CD4-positive, alpha-beta T cell treated with Interleukin-15 for 4 hours (primary cell): ENCODE measurements around the gene S100A7A.
"Not testable (repeated sequence)": the region's sequence is repeated elsewhere in the genome, so short reads cannot be mapped to it uniquely, and the experiment has no call there.

Source experiments
- DNase-seq: peaks from one replicate; pipeline ENCODE4 v3.0.0-alpha.2; 2020; ENCODE audit warnings: low spot score

S100A7A gene

DNA sequence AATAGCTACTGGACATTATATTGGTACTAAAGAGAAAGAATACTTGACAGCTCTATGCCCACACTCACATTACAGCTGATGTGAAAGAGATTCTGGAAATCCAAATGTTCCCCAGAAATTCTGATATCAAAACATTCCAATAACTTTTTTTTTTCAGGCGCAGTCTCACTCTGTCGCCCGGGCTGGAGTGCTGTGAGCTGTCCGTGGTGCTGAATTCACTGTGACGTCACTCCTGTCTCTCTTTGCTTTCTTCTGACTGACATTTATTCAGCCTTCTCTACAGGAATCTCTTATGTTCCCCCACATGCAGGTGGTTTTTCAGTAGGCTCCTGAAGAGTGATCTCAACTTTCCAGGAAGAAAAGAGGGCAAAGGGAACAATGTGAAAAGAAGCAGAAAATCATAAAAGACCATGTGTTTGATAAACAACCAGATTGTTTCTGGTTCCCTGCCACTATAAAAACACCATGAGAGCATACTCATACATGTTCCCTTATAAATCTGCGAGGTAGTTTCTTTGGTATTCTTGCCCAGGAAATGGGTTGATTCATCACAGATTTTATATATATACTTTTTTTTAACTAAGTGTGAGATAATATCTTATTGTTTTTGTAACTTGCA, 6.2 kb downstream of the S100A7A start:
- peak; percentile 46 for DNase-seq

DNA sequence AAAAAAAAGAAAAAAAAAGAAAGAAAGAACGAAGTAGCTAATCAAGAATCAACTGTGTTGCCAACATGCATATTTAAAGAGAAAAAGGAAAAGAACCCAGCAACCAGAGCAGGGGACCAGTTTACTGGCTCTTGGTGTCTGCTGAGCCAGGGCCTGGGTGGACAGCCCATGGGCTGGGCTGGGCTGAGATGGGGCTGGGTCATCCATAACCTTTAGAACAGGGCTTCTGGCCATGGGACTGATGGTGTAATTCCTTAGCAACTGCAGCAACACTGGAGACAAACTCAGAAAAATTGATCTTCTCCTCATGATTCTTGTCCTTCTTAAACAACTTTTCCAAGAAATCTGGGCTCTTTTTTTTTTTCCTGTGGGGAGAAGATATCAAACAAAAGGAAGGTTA, 10.5 kb downstream of the S100A7A start:
- no peak for DNase-seq

DNA sequence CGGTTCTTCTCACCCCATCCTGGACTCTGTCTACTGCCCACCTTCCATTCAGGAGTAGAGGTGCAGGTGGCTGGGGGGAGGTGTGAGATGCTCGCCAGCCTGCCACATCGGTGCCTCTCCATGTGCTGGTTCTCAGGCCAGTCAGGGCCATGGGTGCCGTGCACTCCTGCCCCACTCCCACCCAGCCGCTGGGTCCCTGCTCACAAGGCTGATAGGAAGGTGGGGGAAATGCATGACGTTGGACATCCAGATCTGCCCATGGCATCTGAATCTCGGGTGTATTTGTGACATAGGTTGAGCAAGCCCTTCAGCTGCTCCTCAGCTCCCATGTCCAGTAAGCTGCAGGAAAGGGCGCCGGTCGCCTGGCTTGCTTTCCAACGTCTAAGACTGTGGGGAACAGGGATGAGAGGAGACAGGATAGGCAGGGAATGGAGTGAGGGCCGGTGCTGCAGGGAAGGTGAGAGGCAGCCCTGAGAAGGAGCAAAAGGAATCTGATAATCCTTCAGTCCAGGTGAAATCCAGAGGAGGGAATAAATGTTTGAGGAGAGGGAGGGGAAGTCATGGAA, 11.8 kb downstream of the S100A7A start:
- DNase-seq: no peak

DNA sequence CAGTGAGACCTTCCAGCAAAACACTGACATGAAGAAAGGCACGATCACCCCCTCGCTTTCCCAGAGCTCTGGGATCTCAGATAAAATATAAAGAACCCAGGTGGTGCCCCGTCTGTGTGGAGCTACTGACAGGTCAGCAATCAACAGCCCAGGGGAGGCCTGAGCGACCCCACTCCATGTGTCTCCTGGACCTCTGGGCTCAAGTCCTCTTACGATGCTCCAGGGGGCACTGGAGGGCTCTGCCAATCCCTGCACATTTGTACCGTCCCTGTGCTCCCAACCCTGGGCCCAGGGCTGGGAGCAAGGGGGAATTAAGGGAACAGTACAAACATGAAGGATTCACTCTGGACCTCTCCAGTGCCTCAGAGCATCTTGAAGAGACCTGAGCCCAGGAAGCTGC, 12.5 kb downstream of the S100A7A start:
- no peak for DNase-seq

DNA sequence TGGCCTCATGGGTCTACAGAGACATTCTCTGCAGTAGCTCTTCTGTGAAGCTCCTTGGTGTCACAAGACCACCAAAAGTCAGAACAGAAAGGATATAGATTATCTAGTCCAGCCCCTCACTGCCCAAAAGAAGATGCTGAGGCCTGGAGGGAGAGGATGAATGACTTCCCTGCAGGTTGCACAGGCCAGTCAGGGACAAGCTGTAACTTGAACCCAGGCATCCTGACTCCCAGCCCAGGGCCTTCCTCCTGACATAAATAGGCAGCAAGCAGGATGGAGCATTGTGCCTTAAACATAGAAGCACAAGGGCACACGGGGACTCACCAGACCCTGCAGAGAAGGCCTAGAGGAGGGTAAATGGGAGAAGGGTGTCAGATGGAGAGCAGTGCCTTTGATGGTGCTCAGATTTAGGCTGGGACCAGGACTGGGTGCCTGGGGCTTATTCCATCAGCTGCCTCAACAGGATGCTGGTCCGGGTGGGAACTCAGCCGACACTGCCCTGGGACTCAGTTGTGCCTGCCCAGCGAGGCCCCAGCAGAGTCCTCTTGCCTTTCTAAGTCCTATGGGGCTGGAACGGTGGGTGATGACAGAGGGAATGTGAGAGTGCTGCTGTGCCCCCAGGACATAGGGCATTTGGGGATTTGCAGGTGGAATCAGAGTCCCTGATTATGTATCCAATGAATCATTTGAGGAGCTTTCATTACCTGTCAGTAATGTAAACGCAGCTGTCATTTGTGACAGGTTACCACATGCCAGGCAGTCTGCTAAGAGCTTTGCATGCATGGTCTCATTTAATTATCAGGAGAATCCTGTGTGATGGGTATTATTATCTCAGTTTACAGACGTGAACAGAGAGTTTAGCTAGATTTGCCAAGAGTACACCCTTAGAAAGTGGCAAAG, 13.2 kb downstream of the S100A7A start:
- DNase-seq: no peak

DNA sequence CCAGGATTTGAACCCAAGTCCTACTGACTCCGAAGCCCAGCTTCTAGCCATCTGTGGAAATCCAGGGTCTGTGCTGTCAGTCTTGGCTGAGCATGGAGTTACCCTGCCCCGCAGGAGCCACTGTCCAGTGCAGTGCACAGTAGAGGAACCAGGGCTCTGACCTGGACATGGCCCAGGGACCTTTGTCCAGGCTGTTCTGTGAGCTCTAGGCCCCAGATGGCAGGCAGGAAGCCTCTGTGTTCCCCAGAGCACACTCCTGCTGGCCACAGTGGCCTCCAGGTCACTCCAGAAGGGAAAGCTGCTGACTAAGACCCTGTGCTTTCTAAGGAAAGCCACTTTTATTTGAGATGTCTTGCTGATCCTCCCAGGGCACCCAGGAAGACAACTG, 13.8 kb downstream of the S100A7A start:
- no peak for DNase-seq

DNA sequence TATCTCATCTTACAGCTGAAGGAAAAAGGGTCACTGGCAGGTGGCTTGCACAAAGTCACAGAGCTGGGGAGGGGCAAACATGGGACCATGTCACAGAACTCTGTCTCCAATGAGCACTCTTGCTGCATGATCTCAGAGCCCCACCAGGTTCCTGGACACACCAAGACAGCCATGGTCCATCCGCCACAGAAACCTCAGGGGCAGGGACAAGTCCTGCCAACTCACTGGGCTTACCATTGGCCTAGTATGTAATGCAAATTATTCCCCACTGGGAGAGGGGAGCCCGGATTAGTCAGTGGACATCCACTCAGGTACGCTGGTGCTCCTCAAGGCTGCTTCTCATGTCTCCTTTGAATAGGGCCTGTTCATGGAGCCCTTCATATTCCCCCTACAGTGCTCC, 14.2 kb downstream of the S100A7A start:
- no peak for DNase-seq

DNA sequence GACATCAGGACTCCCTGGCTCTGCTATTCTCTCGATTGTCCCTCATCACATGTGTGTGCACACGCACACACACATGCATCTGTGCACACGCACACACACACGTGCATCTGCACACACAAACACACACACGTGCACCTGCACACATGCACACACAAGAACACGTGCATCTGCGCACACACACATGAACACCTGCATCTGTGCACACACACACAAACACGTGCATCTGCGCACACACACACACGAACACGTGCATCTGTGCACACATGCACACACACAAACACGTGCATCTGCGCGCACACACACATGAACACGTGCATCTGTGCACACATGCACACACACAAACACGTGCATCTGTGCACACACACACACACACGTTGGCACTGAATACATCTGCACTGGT, 14.7 kb downstream of the S100A7A start:
- DNase-seq: no peak

DNA sequence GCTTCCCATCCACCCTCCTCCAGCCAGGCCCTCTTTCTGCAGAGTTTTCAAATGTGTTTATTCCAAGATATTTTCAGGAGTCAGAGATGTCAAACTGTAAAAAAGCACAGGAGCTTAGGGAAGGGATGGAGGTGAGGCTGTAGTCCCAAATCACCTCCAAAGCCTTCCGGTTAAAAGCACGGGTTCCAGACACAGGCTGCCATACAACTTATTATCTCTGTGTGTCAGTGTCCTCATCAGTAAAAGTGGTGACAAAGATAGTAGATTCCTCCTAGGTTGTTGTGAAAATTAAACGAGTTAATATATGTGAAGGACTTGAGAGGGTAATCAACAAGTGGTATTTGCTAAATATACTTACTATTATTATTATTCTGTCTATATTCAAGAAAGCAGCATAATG, 15.1 kb downstream of the S100A7A start:
- DNase-seq: no peak

DNA sequence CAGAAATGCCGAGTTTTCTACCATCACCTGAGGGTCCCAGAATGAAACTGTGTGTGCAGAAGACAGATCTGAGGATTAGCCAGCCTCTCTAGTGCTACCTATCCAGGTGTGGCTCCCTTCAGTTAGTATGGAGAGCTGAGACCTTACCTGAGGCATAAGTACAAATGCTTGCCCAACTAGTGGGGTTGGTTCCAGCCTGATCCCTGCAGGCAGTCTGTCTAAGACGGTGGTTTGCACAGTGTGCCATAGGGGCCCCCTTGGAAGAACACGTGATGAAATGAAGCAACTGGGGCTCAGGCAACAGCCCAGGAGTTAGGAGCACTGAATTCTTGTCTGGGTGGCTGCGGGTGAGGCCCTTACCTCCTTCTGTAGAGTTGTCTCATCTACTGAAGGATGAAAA, 15.6 kb downstream of the S100A7A start:
- no peak for DNase-seq

DNA sequence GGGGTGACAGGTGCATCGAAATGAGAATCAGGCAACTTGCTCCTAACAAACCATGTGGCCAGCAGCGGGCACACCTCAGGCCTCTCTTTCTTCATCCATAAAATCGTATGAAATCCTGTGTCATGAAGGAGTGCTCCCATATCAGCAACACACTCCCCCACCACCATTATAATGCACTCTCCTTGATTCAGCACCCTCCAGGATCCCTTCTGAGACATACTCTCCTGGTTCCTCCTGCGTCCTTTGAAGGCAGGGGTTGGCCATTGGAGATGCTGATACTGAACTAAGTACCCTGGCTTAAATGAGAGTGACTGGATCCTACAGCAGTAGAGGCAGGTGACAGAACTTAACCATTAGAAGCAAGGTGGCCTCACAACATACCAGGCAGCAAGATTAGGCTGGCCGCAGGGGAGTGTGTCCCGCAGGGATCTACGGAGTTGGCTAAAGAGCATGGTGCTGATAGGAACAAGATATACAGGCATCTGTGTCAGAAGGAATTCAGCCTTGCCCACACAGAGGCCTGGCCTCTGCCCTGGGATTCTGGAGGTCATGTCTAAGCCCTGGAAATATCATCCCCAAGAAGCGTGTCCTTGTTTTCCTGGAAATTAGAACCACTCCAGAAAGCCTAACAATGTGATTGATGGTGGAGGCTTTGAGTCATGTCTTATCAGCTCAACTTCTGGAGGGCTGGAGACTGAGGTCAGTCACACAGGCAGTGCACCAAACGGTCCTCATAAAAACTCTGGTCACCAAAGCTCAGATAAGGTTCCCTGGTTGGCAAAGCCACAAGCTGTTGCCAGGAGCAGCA, 16.8 kb downstream of the S100A7A start:
- no peak for DNase-seq

DNA sequence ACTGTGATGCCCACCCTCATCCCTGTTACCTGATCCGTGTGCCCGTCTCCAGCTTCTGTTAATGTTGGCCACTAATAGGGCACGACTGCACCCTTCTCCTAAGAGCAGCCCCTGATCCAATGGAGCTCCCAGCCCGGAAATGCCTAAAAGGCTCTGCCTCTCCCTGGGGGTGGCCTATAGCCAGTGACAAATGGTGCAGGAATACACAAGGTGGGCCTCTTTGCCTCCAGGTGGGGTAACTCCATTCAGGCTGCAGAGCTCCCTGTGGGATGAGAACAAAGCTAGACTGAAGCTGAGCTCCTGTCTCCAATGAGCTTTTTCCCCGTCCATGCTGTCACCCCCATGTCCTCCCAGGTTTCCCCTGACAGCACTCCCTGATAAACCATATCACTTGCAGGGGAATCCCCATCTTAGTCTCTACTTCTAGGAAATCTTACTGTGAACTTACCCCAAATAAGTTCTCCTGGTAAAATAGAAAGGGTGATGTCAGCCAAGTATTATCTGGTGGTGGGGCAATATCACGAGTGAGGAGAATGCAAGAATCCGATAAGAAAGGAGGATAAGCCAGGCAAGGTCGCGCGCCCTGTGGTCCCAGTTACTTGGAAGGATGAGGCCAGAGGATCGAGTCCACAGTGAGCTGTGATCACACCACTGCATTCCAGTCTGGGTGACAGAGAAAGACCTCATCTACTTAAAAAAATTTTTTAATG, 18.6 kb downstream of the S100A7A start:
- DNase-seq: no peak

DNA sequence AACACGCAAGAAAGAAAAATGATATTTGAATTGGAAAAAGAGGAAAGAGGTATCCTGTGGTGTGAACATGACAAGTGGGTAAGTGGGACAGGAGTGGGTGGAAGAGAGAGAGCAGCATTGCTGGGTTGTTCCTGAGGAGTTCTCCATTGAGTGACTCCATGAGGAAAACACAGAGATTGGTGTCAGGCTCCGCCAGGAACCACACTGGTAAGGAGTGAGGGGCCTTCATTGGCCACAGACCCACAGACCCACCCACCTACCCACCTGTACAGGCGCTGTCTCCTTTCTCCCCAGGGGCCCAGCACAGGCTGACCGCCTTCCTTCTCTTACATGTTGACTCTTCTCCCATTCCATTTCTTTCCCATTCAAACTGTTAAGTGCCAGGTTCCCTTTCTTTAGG, 20.9 kb downstream of the S100A7A start:
- DNase-seq: no peak

DNA sequence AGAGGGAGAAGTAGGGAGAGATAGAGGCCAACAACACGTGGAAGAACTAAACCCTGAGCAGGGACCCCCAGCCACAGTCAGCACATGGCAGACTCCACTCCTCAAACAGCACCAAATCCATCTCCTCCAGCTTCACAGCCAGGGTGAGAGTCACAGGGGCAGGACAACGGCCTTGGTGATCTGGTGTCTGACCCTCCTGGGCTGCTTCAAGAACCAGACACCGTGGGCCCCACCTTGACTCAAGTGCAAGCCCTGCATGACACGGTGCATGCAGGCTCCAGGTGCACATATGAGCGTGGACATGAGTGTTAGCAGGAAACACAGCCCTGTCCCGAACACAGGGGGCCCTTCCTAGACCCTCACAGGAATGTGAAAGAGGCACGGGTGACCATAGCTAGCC, 22.3 kb downstream of the S100A7A start:
- DNase-seq: no peak

DNA sequence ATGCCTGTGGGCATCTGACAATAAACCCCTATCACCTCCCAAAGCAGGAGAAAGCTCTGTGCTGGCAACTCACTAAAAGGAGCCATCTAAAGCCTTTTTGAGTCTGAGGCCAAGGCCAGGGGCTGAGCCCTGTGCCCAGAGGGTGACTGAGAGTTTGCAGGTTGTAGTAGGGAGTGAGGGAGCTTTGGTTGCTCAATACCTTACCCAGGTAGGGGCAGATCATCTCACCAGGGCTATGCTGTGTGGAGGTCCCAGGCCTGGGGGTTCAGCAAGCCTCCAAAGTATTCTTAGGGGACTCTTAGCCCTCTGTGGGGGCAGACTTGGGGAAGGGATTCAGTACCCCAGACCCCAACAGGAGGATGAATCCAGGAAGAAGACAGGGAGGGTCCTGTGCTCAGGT, 23.0 kb downstream of the S100A7A start:
- DNase-seq: no peak

DNA sequence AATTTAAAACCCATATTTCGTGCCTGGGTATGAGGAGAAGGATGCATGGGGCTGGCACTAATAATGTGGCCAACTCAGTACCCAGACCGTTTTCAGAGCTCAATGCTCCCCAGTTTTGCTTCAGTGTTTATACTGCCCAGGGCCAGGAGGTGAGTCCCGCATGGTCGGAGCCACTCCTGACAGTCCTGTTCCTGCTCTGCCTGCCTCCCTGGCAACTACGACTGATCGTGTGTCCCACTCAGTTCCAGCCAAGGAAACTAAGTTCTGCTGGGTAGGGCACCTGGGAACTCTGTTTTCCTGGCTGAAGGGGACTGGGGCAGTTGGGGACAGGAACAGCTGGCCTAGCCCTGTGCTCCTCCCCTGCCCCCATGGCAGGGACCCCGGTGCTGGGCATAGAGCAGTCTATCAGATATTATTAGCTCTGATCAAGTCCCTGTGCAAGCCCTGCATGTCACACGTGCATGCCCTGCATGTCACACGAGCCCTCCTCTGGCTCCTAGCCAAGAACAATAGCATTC, 25.0 kb downstream of the S100A7A start:
- no peak for DNase-seq

DNA sequence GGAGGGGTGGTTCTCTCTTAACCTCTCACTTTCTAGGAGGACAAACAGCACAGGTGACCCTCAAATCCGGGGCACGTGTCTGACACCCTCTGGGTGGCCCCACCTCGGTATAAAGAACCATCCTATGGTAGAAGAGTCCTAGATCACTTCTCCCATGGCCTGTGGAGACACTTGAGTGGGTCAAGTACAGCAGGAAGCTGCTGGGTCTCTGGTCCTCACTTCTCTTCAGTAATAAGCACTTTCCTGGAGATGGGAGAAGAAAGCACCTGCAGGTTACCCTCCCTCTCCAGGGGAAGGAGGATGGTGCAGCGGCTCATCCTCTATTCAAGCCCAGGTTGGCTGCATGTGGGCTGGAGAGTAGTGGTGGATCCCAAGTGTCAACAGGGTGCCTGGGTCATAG, 27.2 kb downstream of the S100A7A start:
- no peak for DNase-seq

DNA sequence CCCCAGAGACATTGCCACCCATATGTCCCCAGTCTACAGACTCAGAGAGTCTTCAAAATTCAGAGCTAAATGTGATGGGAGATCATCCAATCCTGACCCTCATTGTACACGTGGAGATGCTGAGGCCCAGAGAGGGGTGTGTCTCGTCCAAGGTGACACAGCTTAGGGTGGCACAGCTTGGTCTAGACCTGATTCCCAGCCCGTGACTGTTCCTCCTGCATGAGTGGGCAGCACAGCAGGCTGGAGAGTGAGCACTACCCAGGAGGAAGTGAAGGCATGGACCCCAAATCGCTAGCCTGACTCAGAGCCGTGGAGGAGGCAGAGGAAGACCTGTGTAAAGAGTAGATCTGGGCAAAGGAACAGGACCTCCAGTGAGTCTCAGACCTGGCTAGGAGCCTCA, 27.8 kb downstream of the S100A7A start:
- DNase-seq: no peak

DNA sequence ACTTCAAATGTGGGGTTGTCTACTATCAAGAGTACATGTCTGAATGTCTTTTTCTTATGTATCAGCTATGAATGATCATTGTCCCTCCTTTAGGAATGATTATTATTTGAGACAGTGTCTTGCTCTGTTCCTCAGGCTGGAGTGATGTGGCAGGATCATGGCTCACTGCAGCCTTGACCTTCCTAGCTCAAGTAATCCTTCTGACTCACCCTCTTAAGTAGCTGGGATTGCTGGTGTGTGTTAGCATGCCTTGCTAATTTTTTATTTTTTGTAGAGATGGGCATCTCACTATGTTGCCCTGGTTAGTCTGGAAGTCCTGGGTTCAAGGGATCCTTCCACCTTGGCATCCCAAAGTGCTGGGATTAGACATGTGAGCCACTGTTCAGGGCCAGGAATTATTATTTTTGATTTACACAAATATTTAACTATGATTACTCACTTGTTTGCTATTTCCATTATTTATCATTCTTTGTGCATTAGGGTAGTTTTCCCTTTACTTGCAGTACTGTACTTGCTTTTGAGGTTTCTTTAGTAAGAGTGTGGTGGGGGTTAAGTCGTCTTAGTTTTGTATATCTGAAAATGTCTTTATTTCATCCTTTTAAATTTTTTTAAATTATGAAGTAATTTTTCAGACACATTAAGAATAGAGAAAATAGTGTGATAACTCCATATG, 31.3 kb downstream of the S100A7A start:
- no peak for DNase-seq

DNA sequence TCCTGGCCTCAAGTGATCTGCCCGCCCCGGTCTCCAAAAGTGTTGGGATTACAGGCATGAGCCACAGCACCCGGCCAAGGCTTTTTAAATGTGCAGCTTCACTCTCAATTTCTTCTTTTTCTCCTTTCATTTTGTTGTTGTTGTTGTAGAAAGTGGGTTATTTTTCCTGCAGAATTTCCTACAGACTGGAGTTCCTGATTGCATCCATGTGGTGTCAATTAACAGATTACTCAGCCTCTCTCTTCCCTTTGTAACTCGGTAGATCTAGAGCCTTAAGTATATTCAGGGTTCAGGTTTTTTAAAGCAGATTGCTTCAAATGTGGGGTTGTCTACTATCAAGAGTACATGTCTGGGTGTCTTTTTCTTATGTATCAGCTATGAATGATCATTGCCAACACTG, 32.5 kb downstream of the S100A7A start:
- not testable (repeated sequence) for DNase-seq

DNA sequence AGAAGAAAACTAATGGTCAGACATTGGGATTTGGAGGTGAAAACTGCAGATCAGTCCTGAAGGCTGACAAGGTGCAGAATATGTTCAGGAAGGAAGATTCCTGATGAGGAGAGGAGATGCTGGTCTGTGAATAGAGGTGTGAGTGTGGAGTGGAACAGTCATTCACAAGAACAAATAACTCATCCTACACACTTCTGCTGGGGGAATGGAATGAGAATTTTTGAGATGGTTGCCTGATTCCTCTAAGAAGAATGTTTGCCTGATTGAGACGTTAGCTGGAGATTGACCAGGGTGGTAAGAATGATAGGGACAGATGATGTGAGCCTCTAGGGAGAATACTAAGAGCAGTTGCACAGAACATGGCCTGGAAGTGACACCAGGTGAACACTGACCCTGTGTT, 40.1 kb downstream of the S100A7A start:
- DNase-seq: no peak
